Smooth muscle cell (in vitro differentiated cells): ENCODE data around the gene RHBDD1. TPM values are rescaled to one million over a fixed set of nuclear protein-coding genes. Genes with fewer than 3 reads are reported as not detected.

ENCODE experiments used
- DNase-seq: peaks from one replicate; lab custom pipeline; 2025; ENCODE audit not compliant: unreplicated experiment; lab: John Stamatoyannopoulos, UW
- H2AFZ ChIP-seq: fragments of 200-600 bp; sonication (generic); 2 replicates; pipeline ENCODE4 v1.6.0; 2016; ENCODE audit warnings: antibody characterized with exemption, low read depth, mild to moderate bottlenecking
- H3F3A ChIP-seq: fragments of 200-600 bp; sonication (generic); 2 replicates; pipeline ENCODE4 v1.6.0; 2017; ENCODE audit warnings: antibody characterized with exemption, low read depth
- H3K27ac ChIP-seq: fragments of 200-600 bp; sonication (generic); 2 replicates; pipeline ENCODE4 v1.5.1; 2016; ENCODE audit warnings: low read depth, mild to moderate bottlenecking
- H3K27me3 ChIP-seq: fragments of 200-600 bp; sonication (generic); 2 replicates; pipeline ENCODE4 v1.6.1; 2016; ENCODE audit warnings: low read depth, mild to moderate bottlenecking
- H3K36me3 ChIP-seq: fragments of 200-600 bp; sonication (generic); 2 replicates; pipeline ENCODE4 v1.5.1; 2016; ENCODE audit warnings: low read depth
- H3K4me1 ChIP-seq: fragments of 200-600 bp; sonication (generic); 2 replicates; pipeline ENCODE4 v1.5.1; 2016; ENCODE audit warnings: low read depth
- H3K4me2 ChIP-seq: fragments of 200-600 bp; sonication (generic); 2 replicates; pipeline ENCODE4 v1.6.0; 2016; ENCODE audit warnings: mild to moderate bottlenecking
- H3K4me3 ChIP-seq: fragments of 200-600 bp; sonication (generic); 2 replicates; pipeline ENCODE4 v1.5.1; 2016; ENCODE audit warnings: mild to moderate bottlenecking
- H3K79me2 ChIP-seq: fragments of 200-600 bp; sonication (generic); 2 replicates; pipeline ENCODE4 v1.6.0; 2016; ENCODE audit warnings: low read depth, mild to moderate bottlenecking
- H3K9ac ChIP-seq: fragments of 200-600 bp; sonication (generic); 2 replicates; pipeline ENCODE4 v1.6.0; 2016; ENCODE audit warnings: low read depth
- H3K9me3 ChIP-seq: fragments of 200-600 bp; sonication (generic); replicated peaks from 2 replicates; pipeline ENCODE4 v1.5.1; 2016; ENCODE audit warnings: low read depth
- H4K20me1 ChIP-seq: fragments of 200-600 bp; sonication (generic); 2 replicates; pipeline ENCODE4 v1.6.0; 2016; ENCODE audit warnings: low read depth
- WGBS: methylation state at CpG from one replicate; pipeline ENCODE4 v1.1.7; 2016; ENCODE audit warnings: low lambda C conversion rate; 5-methylcytosine and 5-hydroxymethylcytosine counted together
- polyA plus RNA-seq: library from polyadenylated mRNA; unstranded; fragments of >200 nt; fragmentation: Nextera tagmentation; extraction: Ambion mirVana; gene quantifications from 2 replicates; pipeline ENCODE4 v1.2.1, GENCODE V29; 2016
- total RNA-seq: library from RNA; depleted of rRNA; stranded (reverse); fragments of >200 nt; gene quantifications from 2 replicates; pipeline ENCODE4 v1.2.3, GENCODE V29; 2014
- TF ChIP-seq, protein P1 (sequence below): fragments of 200-600 bp; sonication (generic); IDR thresholded peaks from 2 replicates; pipeline ENCODE4 v1.5.1; 2017; ENCODE audit warnings: borderline replicate concordance, mild to moderate bottlenecking, antibody characterized with exemption; ENCODE audit not compliant: insufficient read depth, poor library complexity, severe bottlenecking

RHBDD1 gene
- total and polyA plus RNA-seq, 2 experiments from 2014 or later: 11.3 to 20.7 TPM

DNA sequence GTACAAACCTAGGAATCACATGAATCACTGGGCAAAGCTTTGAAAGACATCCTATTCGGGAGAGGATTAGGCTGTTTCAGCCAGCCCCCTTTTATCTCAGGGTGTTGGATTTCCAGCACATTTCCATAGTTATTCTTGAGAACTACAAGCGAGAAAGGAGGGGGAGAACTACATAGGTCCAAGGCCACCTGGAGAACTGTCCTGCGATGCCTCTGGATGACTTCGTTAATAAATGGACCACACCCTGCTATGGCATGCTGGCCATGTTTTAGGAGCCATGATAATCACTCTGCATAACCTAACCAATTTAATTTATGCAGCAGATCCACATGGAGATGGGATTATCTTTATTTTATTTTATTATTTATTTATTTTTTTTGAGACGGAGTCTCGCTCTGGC is 29.9 kb downstream of the RHBDD1 start:
- no peaks in the 10 kb centered on the region for H3K4me1 ChIP-seq
- WGBS: 94% methylated on average over 6 of the region's 6 CpGs
- H4K20me1 ChIP-seq: no peaks in the 10 kb centered on the region
- no peaks in the 10 kb centered on the region for H3K79me2 ChIP-seq
- H3K9ac ChIP-seq: no peak overlapping the region
- no peak overlapping the region for H2AFZ ChIP-seq
- TF ChIP-seq, protein P1, sequence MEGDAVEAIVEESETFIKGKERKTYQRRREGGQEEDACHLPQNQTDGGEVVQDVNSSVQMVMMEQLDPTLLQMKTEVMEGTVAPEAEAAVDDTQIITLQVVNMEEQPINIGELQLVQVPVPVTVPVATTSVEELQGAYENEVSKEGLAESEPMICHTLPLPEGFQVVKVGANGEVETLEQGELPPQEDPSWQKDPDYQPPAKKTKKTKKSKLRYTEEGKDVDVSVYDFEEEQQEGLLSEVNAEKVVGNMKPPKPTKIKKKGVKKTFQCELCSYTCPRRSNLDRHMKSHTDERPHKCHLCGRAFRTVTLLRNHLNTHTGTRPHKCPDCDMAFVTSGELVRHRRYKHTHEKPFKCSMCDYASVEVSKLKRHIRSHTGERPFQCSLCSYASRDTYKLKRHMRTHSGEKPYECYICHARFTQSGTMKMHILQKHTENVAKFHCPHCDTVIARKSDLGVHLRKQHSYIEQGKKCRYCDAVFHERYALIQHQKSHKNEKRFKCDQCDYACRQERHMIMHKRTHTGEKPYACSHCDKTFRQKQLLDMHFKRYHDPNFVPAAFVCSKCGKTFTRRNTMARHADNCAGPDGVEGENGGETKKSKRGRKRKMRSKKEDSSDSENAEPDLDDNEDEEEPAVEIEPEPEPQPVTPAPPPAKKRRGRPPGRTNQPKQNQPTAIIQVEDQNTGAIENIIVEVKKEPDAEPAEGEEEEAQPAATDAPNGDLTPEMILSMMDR: no peak
- H3K4me3 ChIP-seq: no peak overlapping the region
- H3K27me3 ChIP-seq: no peaks in the 10 kb centered on the region
- no peak overlapping the region for H3K4me2 ChIP-seq
- H3K27ac ChIP-seq: no peak overlapping the region
- DNase-seq: no peak
- H3F3A ChIP-seq: no peaks in the 10 kb centered on the region
- no peaks in the 10 kb centered on the region for H3K9me3 ChIP-seq
- no peaks in the 10 kb centered on the region for H3K36me3 ChIP-seq

DNA sequence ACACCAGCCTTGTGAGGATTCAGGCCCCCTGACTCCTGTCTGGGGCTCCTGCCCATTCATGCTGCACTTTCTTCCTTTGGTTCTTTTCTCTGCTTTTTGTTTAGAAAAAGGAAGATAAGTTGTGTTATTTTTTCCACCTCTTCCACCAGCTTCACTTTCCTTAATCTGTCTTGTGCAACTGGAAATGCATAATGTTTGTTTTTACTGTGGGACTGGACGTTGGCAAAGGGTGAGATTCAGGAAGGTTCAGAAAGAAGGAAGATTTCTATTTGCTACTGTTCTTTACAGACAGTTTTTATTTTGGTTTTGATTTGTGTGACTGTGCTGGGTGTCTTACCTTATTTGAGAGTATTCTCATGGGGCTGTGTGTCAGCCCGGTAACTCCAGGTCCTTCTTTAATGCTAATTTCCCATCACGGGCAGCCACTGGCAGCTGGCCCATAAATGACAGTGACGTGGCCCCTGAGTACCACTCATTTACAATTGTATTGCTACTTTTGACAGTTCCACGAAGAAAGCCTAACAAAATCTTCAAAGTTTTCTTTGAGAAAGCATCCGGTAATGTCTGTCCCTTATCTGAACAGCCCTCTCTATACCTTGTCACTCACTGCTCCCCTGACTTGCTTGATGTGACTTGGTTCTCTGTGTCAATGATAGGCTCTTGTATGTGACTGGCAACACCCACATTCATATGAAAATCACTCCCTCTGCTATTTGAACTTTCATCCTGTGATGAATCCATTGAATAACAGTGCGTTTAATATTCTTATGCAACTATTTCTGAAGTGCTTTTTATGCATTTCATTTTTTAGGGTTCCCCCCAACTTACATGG is 32.7 kb downstream of the RHBDD1 start:
- no peaks in the 10 kb centered on the region for H4K20me1 ChIP-seq
- no peaks in the 10 kb centered on the region for H3K79me2 ChIP-seq
- no peaks in the 10 kb centered on the region for H3K4me1 ChIP-seq
- H3K4me3 ChIP-seq: no peak overlapping the region
- no peak overlapping the region for H3K27ac ChIP-seq
- no peak overlapping the region for H3K4me2 ChIP-seq
- no peak for DNase-seq
- no peaks in the 10 kb centered on the region for H3F3A ChIP-seq
- H3K27me3 ChIP-seq: no peaks in the 10 kb centered on the region
- TF ChIP-seq, protein P1: no peak
- no peaks in the 10 kb centered on the region for H3K9me3 ChIP-seq
- H3K9ac ChIP-seq: no peak overlapping the region
- no peak overlapping the region for H2AFZ ChIP-seq
- no peaks in the 10 kb centered on the region for H3K36me3 ChIP-seq
- WGBS: 62% methylated on average over 7 of the region's 7 CpGs

DNA sequence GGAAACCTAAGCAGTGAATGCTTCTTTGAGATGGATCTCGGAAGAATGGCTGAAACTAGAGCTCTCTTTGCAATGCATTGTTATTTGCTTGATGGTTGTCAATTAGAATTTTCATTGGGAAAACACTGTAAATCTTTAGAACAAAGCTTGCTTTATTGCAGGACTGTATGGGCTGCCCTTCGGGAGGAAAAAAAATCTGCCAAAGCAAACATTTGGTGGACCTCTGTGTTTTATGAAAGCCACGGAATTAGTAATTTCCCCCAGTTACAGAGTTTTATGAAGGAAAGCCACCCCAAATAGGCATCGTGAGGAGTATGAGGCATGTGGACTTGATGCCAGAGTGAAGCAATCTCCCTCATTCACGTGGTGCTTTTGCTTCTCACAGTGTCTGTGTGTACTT is 33.5 kb downstream of the RHBDD1 start:
- H3K79me2 ChIP-seq: no peaks in the 10 kb centered on the region
- no peaks in the 10 kb centered on the region for H3K27me3 ChIP-seq
- H3F3A ChIP-seq: no peaks in the 10 kb centered on the region
- H2AFZ ChIP-seq: no peak overlapping the region
- H3K4me3 ChIP-seq: no peak overlapping the region
- H3K27ac ChIP-seq: no peak overlapping the region
- WGBS: 82% methylated on average over 5 of the region's 5 CpGs
- no peak overlapping the region for H3K9ac ChIP-seq
- H3K36me3 ChIP-seq: no peaks in the 10 kb centered on the region
- TF ChIP-seq, protein P1: no peak
- H4K20me1 ChIP-seq: no peaks in the 10 kb centered on the region
- H3K4me2 ChIP-seq: no peak overlapping the region
- H3K4me1 ChIP-seq: no peaks in the 10 kb centered on the region
- DNase-seq: no peak
- H3K9me3 ChIP-seq: no peaks in the 10 kb centered on the region
